ENCODE results near the gene CDH4. TPM values are rescaled to one million over a fixed set of nuclear protein-coding genes. Genes with fewer than 3 reads are reported as not detected.
A peak's percentile ranks its signal among the peaks of the same experiment; 100 is the strongest.

The CDH4 gene
- total RNA-seq, 1 experiment from 2014 or later = 5.3 TPM

DNA sequence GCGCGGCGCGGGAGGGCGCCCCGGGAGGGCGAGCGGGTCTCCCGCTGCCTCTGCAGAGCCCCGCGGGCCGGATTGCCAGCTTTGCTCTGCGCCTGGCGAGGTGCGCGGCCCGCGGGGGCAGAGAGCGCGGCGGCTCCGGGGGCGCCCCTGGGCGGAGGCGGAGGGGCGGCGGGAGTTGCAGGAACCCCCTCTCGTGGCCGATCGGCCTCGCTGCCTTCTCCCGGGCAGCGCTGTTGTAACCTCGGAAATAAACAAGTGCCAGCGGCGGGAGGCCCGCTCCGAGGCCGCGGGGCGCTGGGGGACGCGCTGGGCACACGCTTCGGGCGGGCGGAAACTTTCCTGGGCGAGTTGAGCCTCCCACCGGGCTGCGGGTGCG, 1.2 kb downstream of the CDH4 start:
- POLR2A ChIA-PET = no interaction called here

GRCh38 chr20:61253640-61254511, 1.8 kb downstream of the CDH4 start:
- DNase-seq (ENCODE audit: low spot score) (peak; percentile 21), ATAC-seq (peak; percentile 48)
- peaks cover 68% of the 10 kb centered on the region for H3K27me3 Mint-ChIP-seq (ENCODE audit: low read depth)
- H3K27ac Mint-ChIP-seq = no peak overlapping the region
- TF ChIP-seq IRF2 (CRISPR knock-in tag; IDR thresholded peaks at IDR 0.05; ENCODE audit: borderline replicate concordance, low read depth) (no peak), ZNF423 (CRISPR knock-in tag; IDR thresholded peaks at IDR 0.05) (0 out of 2 replicates have a peak, but pooled peaks have one; percentile 47), ARID4B (CRISPR knock-in tag; IDR thresholded peaks at IDR 0.05; ENCODE audit: borderline replicate concordance) (peak; percentile 22; the same call in 1 of the 2 replicates), TEAD4 (CRISPR knock-in tag; IDR thresholded peaks at IDR 0.05) (no peak), MAX (CRISPR knock-in tag; IDR thresholded peaks at IDR 0.05) (0 out of 2 replicates have a peak, but pooled peaks have one; percentile 23), ERG (CRISPR knock-in tag; IDR thresholded peaks at IDR 0.05) (no peak)
- CTCF ChIA-PET = interaction anchor here (0.8 to 1.6 kb wide), 5 partner anchors 8 to 202 kb away, joined by 3 to 9 read pairs (median 4); no protein-coding TSS in a partner anchor
- peaks cover 27% of the 10 kb centered on the region for H3K4me1 Mint-ChIP-seq
- peak overlapping the region; percentile 79 for H3K4me3 Mint-ChIP-seq
- peaks cover 7% of the 10 kb centered on the region; the same call in 1 of the 2 replicates for H3K9me3 Mint-ChIP-seq
- POLR2A ChIA-PET = no interaction called here
- peaks cover 24% of the 10 kb centered on the region for H3K36me3 Mint-ChIP-seq

More for the DNA sequence above, 1.2 kb downstream of the CDH4 start:
- ATAC-seq (peak; percentile 13; the same call in 1 of the 2 replicates), DNase-seq (ENCODE audit: low spot score) (peak; percentile 47)
- 0 out of 2 replicates have a peak, but pooled peaks cover under 1% of the 10 kb centered on the region for H3K9me3 Mint-ChIP-seq
- no peak overlapping the region for H3K27ac Mint-ChIP-seq
- peaks cover 17% of the 10 kb centered on the region for H3K36me3 Mint-ChIP-seq
- CTCF ChIA-PET = interaction anchor here (0.8 to 1.6 kb wide), 5 partner anchors 9 to 201 kb away, joined by 3 to 9 read pairs (median 4); no protein-coding TSS in a partner anchor
- TF ChIP-seq JUN (CRISPR knock-in tag; IDR thresholded peaks at IDR 0.05) (no peak), PRRX2 (CRISPR knock-in tag; IDR thresholded peaks at IDR 0.05) (no peak), FOXJ3 (CRISPR knock-in tag; IDR thresholded peaks at IDR 0.05; ENCODE audit: borderline replicate concordance) (no peak), ZNF416 (CRISPR knock-in tag; IDR thresholded peaks at IDR 0.05) (no peak), ZNF423 (CRISPR knock-in tag; IDR thresholded peaks at IDR 0.05) (0 out of 2 replicates have a peak, but pooled peaks have one; percentile 36)
- TF ChIP-seq, protein P1, sequence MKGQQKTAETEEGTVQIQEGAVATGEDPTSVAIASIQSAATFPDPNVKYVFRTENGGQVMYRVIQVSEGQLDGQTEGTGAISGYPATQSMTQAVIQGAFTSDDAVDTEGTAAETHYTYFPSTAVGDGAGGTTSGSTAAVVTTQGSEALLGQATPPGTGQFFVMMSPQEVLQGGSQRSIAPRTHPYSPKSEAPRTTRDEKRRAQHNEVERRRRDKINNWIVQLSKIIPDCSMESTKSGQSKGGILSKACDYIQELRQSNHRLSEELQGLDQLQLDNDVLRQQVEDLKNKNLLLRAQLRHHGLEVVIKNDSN (CRISPR knock-in tag; IDR thresholded peaks at IDR 0.05) = no peak
- TF ChIP-seq, protein P2, sequence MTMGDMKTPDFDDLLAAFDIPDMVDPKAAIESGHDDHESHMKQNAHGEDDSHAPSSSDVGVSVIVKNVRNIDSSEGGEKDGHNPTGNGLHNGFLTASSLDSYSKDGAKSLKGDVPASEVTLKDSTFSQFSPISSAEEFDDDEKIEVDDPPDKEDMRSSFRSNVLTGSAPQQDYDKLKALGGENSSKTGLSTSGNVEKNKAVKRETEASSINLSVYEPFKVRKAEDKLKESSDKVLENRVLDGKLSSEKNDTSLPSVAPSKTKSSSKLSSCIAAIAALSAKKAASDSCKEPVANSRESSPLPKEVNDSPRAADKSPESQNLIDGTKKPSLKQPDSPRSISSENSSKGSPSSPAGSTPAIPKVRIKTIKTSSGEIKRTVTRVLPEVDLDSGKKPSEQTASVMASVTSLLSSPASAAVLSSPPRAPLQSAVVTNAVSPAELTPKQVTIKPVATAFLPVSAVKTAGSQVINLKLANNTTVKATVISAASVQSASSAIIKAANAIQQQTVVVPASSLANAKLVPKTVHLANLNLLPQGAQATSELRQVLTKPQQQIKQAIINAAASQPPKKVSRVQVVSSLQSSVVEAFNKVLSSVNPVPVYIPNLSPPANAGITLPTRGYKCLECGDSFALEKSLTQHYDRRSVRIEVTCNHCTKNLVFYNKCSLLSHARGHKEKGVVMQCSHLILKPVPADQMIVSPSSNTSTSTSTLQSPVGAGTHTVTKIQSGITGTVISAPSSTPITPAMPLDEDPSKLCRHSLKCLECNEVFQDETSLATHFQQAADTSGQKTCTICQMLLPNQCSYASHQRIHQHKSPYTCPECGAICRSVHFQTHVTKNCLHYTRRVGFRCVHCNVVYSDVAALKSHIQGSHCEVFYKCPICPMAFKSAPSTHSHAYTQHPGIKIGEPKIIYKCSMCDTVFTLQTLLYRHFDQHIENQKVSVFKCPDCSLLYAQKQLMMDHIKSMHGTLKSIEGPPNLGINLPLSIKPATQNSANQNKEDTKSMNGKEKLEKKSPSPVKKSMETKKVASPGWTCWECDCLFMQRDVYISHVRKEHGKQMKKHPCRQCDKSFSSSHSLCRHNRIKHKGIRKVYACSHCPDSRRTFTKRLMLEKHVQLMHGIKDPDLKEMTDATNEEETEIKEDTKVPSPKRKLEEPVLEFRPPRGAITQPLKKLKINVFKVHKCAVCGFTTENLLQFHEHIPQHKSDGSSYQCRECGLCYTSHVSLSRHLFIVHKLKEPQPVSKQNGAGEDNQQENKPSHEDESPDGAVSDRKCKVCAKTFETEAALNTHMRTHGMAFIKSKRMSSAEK (CRISPR knock-in tag; IDR thresholded peaks at IDR 0.05; ENCODE audit: borderline replicate concordance) = no peak
- H3K4me1 Mint-ChIP-seq = peaks cover 27% of the 10 kb centered on the region
- peak overlapping the region; percentile 79 for H3K4me3 Mint-ChIP-seq
- H3K27me3 Mint-ChIP-seq (ENCODE audit: low read depth) = peaks cover 70% of the 10 kb centered on the region
